Measurements from ENCODE around the gene GART. TPM values are rescaled to one million over a fixed set of nuclear protein-coding genes. Genes with fewer than 3 reads are reported as not detected.

GART gene
- total RNA-seq, 6 experiments from 2014 or later = 23.0 to 93.5 (median 39.3) TPM

- Histone ChIP-seq H3K27me3 (no peaks in the 10 kb centered on the region), H3K4me3 (peak overlapping the region; percentile 69 to 98 (median 95)), H3K36me3 (no peaks in the 10 kb centered on the region), H3K4me1 (peaks cover 0 to 12% (median 0%) of the 10 kb centered on the region in 4 donors), H3K27ac (peak overlapping the region; percentile 64 to 87 (median 65)), H3K9me3 (no peaks in the 10 kb centered on the region)
- DNase-seq = no peak
- intact Hi-C loops (cut with DNase I) = no loop called here
- WGBS (ENCODE audit: insufficient coverage, low coverage, low lambda C conversion rate, missing lambda C conversion rate) = 15% methylated on average over 17 of the region's 17 CpGs
- no peak for ATAC-seq
- no peak for TF ChIP-seq POLR2A (IDR thresholded peaks at IDR 0.05)
- TF ChIP-seq, protein P1, sequence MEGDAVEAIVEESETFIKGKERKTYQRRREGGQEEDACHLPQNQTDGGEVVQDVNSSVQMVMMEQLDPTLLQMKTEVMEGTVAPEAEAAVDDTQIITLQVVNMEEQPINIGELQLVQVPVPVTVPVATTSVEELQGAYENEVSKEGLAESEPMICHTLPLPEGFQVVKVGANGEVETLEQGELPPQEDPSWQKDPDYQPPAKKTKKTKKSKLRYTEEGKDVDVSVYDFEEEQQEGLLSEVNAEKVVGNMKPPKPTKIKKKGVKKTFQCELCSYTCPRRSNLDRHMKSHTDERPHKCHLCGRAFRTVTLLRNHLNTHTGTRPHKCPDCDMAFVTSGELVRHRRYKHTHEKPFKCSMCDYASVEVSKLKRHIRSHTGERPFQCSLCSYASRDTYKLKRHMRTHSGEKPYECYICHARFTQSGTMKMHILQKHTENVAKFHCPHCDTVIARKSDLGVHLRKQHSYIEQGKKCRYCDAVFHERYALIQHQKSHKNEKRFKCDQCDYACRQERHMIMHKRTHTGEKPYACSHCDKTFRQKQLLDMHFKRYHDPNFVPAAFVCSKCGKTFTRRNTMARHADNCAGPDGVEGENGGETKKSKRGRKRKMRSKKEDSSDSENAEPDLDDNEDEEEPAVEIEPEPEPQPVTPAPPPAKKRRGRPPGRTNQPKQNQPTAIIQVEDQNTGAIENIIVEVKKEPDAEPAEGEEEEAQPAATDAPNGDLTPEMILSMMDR (IDR thresholded peaks at IDR 0.05) = no peak
Measured at GRCh38 chr21:33480481-33481103, 61.3 kb downstream of the GART start.

DNA sequence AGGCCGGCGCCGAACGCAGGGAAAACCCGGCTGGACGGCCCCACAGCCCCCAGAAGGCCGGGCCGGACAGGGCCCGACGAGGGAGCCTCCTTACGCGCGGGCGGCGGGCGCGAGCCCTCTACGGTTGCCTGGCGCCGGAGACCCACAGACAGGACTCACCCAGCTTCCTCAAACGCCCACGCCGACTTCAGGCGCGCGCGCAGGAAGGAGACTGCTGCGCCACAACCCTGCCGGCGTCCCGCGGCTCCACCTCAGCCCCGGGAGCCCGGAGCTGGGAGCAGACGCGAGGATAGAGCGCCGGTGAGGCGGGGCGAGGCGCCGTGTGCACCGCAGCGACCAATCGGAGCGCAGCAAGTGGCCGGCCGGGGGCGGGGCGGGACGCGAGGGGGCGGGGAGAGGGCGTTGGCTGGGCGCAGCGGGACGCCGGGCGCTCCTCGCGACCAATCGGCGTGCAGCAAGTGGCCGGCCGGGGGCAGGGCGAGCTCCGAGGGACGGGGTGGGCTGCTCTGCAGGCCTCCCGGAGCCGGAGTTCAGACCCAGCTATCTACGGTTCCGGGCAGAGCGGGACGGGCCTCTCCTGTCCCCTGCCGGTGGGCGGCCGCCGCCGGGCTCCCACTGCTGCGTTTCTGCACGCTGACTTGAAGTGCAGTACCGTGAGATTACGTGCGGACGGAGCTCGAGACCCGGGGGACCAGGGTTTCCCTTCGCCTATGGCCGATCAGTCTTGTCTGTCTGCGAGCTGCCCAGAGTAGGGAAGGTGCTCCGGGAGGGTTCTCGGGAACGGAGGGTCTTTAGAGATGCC is 62.0 kb downstream of the GART start, which contains the start of gene TMEM50B:
Gene TMEM50B, minus strand, starts transcription at position 296 of the 802 bp plus-strand sequence. CDS start 11,089 bp downstream, outside the sequence.
- intact Hi-C loops (cut with DNase I) = no loop called here
- peaks cover 0 to 12% (median 0%) of the 10 kb centered on the region in 4 donors for H3K4me1 ChIP-seq
- 0% methylated on average over 1 of the region's 93 CpGs for WGBS (ENCODE audit: insufficient coverage, low coverage, low lambda C conversion rate, missing lambda C conversion rate)
- no peaks in the 10 kb centered on the region for H3K27me3 ChIP-seq
- peak within 1 kb of the TSS; percentile 86 to 94 (median 93) for H3K27ac ChIP-seq
- peak within 1 kb of the TSS; percentile 95 to 98 (median 97) for H3K4me3 ChIP-seq
- ATAC-seq (peak; percentile 93 to 98 (median 96)), DNase-seq (peak; percentile 98)
- H3K36me3 ChIP-seq = no peaks in the 10 kb centered on the region
- TF ChIP-seq, protein P1 (IDR thresholded peaks at IDR 0.05) = peak; percentile 42 to 59 (median 49)
- TF ChIP-seq POLR2A (IDR thresholded peaks at IDR 0.05) = peak; percentile 95
- no peaks in the 10 kb centered on the region for H3K9me3 ChIP-seq

- TF ChIP-seq, protein P1 (IDR thresholded peaks at IDR 0.05) = peak in 3 of 4 donors; percentile 8 to 17 (median 10)
- no peak for TF ChIP-seq POLR2A (IDR thresholded peaks at IDR 0.05)
- intact Hi-C loops (cut with DNase I) = no loop called here
- H3K36me3 ChIP-seq = no peaks in the 10 kb centered on the region
- H3K27ac ChIP-seq = peak overlapping the region; percentile 86 to 94 (median 93)
- 0% methylated on average over 20 of the region's 68 CpGs for WGBS (ENCODE audit: insufficient coverage, low coverage, low lambda C conversion rate, missing lambda C conversion rate)
- no peaks in the 10 kb centered on the region for H3K9me3 ChIP-seq
- DNase-seq (peak; percentile 51 to 69 (median 53)), ATAC-seq (peak; percentile 3 to 38 (median 22))
- peaks cover 0 to 12% (median 0%) of the 10 kb centered on the region in 4 donors for H3K4me1 ChIP-seq
- peak overlapping the region; percentile 95 to 98 (median 97) for H3K4me3 ChIP-seq
- H3K27me3 ChIP-seq = no peaks in the 10 kb centered on the region
Measured at GRCh38 chr21:33478935-33479678, 62.8 kb downstream of the GART start.

- peaks cover 0 to 12% (median 0%) of the 10 kb centered on the region in 4 donors for H3K4me1 ChIP-seq
- DNase-seq = no peak
- H3K9me3 ChIP-seq = no peaks in the 10 kb centered on the region
- TF ChIP-seq, protein P1 (IDR thresholded peaks at IDR 0.05) = no peak
- no peak for TF ChIP-seq POLR2A (IDR thresholded peaks at IDR 0.05)
- no peaks in the 10 kb centered on the region for H3K27me3 ChIP-seq
- no peak for ATAC-seq
- peak overlapping the region; percentile 95 to 98 (median 97) for H3K4me3 ChIP-seq
- intact Hi-C loops (cut with DNase I) = no loop called here
- H3K27ac ChIP-seq = no peak overlapping the region
- WGBS (ENCODE audit: insufficient coverage, low coverage, low lambda C conversion rate, missing lambda C conversion rate) = 39% methylated on average over 9 of the region's 9 CpGs
- no peaks in the 10 kb centered on the region for H3K36me3 ChIP-seq
Measured at GRCh38 chr21:33478182-33478581, 63.7 kb downstream of the GART start.
